ENCODE measurements around the gene JSRP1.

Gene JSRP1

DNA sequence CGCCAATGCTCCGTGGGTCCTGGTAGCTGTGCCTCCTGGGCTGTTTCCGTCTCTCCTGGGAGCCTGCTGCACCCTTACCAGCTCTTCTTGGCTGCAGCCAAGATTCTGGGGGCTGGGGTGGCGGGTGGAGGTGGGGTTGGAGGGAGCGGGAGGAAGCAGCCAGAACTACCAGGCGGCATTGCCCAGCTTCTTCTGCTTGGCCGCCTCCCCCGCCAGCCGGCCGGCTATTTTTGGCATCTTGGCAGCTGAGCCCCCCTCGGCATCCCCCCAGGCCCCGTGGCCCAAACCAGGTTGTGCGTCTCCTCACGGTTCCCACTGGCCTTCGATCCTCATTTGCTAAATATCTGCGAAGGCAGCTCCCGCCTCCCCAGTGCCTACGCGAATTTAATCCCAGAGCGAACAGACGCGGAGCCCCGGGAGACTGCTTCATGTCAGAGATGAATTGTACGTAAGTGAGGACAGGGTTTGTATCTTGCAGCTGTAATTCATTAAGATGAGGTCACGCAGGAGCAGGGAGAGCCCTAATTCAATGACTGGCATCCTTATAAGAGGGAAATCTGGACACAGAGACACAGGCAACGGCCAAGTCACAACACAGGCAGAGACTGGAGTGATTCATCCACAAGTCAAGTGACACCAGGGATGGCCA lies 38.6 kb upstream of the JSRP1 start:
- H3K4me3 ChIP-seq (ENCODE audit: low read depth, low read length): no peak overlapping the region
- DNase-seq (ENCODE audit: low read depth): no peak
- TF ChIP-seq, protein P1, sequence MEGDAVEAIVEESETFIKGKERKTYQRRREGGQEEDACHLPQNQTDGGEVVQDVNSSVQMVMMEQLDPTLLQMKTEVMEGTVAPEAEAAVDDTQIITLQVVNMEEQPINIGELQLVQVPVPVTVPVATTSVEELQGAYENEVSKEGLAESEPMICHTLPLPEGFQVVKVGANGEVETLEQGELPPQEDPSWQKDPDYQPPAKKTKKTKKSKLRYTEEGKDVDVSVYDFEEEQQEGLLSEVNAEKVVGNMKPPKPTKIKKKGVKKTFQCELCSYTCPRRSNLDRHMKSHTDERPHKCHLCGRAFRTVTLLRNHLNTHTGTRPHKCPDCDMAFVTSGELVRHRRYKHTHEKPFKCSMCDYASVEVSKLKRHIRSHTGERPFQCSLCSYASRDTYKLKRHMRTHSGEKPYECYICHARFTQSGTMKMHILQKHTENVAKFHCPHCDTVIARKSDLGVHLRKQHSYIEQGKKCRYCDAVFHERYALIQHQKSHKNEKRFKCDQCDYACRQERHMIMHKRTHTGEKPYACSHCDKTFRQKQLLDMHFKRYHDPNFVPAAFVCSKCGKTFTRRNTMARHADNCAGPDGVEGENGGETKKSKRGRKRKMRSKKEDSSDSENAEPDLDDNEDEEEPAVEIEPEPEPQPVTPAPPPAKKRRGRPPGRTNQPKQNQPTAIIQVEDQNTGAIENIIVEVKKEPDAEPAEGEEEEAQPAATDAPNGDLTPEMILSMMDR (IDR thresholded peaks at IDR 0.05; ENCODE audit: insufficient read depth, low read depth, low read length, missing control alignments): no peak

- DNase-seq (ENCODE audit: low read depth): no peak
- TF ChIP-seq, protein P1 (IDR thresholded peaks at IDR 0.05; ENCODE audit: insufficient read depth, low read depth, low read length, missing control alignments): no peak
Measured at GRCh38 chr19:2291185-2291751, 35.1 kb upstream of the JSRP1 start.

GRCh38 chr19:2290441-2291184 lies 34.4 kb upstream of the JSRP1 start:
- DNase-seq (ENCODE audit: low read depth): peak; percentile 45
- TF ChIP-seq, protein P1 (IDR thresholded peaks at IDR 0.05; ENCODE audit: insufficient read depth, low read depth, low read length, missing control alignments): no peak
- peak overlapping the region; percentile 52 for H3K4me3 ChIP-seq (ENCODE audit: low read depth, low read length)

More at GRCh38 chr19:2291185-2291751, 35.1 kb upstream of the JSRP1 start:
- H3K4me3 ChIP-seq (ENCODE audit: low read depth, low read length): peak overlapping the region; percentile 52

GRCh38 chr19:2289714-2290435 lies 33.7 kb upstream of the JSRP1 start:
- peak overlapping the region; percentile 52 for H3K4me3 ChIP-seq (ENCODE audit: low read depth, low read length)
- TF ChIP-seq, protein P1 (IDR thresholded peaks at IDR 0.05; ENCODE audit: insufficient read depth, low read depth, low read length, missing control alignments): no peak
- peak; percentile 87 for DNase-seq (ENCODE audit: low read depth)

- DNase-seq (ENCODE audit: low read depth): no peak
- TF ChIP-seq, protein P1 (IDR thresholded peaks at IDR 0.05; ENCODE audit: insufficient read depth, low read depth, low read length, missing control alignments): no peak
- H3K4me3 ChIP-seq (ENCODE audit: low read depth, low read length): peak overlapping the region; percentile 52
Measured at GRCh38 chr19:2288818-2289713, 32.8 kb upstream of the JSRP1 start.

GRCh38 chr19:2288338-2288817 lies 32.2 kb upstream of the JSRP1 start:
- H3K4me3 ChIP-seq (ENCODE audit: low read depth, low read length): no peak overlapping the region
- no peak for DNase-seq (ENCODE audit: low read depth)
- TF ChIP-seq, protein P1 (IDR thresholded peaks at IDR 0.05; ENCODE audit: insufficient read depth, low read depth, low read length, missing control alignments): no peak

Data from GM12865 (cell line).